ENCODE results near the gene ZNG1A.
A peak's percentile ranks its signal among the peaks of the same experiment; 100 is the strongest.
"Not testable (repeated sequence)": the region's sequence is repeated elsewhere in the genome, so short reads cannot be mapped to it uniquely, and the experiment has no call there.

ZNG1A gene

DNA sequence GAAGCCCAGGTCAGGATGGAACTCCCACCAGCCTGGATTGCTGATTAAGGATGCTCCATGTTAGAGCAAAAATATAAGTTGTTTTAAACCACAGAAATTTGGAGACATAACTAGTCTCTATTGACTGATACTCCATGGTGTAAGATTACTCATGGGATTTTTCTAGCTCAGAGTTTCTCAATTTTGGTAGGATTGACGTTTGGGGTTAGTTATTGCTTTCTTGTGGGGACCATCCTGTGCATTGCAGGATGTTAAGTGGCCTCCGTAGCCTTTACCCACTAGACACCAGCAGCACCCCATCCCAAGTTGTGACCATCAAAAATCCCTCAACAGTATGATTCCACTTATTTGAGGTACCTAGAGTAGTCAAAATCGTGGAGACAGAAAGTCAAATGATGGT, 80.1 kb downstream of the ZNG1A start:
- DNase-seq (ENCODE audit: low spot score), result not testable (repeated sequence)

DNA sequence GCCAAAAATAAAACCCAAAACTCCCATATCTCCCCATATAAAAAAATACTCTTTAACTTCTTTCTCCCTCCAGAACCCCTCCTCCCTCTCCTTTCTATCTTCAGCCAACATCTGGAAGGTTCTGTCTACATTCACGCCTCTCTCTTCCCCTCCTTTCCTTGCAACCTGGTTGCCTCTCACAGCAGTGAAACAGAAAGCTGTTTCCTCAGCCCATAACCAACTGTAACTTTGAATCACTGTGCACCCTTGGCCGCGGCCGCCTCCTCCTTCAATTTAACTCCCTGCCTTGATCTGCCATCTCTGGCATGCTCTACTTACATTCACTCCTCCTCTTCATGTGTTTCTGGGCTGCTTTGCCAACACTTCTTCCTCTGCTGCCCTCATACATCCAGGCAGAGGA, 83.9 kb downstream of the ZNG1A start:
- DNase-seq (ENCODE audit: low spot score), result not testable (repeated sequence)

DNA sequence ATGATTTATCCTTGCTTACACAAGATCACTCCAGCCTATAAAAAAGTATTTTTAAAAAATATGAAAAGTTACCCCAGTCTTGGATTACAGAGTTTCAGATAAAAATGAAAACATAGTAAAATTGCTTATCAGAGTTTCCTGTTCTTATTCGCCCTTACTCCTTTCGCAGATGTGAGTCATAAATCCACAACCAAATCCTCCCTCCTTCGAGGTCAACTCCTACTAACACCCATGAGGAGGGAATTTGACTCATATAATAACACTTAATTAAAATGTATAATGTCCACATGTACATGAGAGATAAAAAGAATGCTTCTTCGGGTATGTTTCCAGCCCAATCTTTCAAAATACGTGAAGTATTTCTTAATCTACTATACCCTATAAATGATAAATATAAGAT, 84.5 kb downstream of the ZNG1A start:
- DNase-seq (ENCODE audit: low spot score), result not testable (repeated sequence)

DNA sequence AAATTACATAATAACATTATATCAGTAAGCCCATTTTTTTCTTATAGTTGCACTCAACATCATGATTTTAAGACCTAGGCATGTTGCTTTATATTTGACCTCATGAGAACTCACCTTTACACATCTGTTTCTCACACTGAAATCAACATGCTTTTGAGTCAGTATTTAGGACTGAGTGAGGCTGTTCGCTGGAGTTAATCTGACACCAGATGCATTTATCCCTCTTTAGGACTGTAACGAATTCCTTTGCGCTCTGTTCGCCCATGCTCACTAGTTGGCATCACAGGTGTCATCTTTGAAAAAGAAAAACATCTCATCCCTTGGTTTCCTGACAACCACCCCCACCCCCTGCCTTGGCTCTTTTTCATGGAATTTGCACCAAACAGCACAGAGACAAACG, 84.9 kb downstream of the ZNG1A start:
- DNase-seq (ENCODE audit: low spot score), result not testable (repeated sequence)

- DNase-seq (ENCODE audit: low spot score), result not testable (repeated sequence)
Observed at GRCh38 chr9:90851-91250, 88.0 kb downstream of the ZNG1A start.

DNA sequence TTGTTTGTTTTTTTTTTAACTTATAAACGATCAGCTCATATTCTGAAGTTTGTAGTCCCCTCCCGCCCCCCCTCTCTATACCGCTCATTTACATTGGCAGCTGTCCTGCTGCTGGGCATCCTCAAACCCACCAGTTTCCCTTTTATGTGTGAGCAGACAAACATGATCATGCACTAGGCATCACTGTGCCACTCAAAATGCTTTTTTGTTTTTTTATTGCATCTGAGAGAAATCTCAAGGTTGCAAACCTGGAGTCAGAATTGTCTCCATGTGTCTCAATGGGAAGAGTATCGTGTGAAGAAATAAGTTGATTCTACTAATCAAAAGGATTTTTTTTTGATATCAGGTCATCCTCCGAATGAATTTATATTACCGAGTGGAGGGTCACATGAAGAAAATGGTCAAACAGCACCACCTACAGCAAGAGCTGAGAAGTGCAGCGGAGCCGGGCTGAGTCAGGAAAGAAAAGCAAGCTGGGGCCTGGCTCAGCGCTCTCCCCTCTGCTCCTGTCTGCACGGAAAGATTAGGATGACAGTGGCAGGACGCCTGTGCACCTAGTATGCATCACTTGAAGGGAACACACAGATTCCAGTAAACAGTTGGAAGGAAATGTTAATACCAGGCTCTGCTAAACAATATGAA, 90.3 kb downstream of the ZNG1A start:
- not testable (repeated sequence) for DNase-seq (ENCODE audit: low spot score)

- not testable (repeated sequence) for DNase-seq (ENCODE audit: low spot score)
Observed at GRCh38 chr9:87860-88259, 91.0 kb downstream of the ZNG1A start.

DNA sequence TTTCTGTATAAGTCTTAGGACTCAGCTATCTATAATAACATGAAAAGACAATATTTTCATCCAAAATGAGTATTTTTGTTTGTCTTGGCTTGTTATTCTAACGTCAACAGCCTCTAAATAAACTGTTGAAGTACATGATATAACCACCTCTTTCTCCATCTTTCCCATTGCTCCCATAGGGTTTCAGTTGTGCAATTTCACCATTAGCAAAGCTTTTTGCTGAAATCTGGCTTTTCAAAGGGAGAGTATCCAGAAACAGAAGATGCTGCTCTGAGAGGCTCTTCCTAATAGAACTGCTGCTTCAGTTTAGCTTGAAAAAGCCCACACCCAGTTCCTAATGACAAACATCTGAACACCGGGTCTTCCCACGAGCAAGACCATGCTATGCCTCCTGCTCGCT, 91.8 kb downstream of the ZNG1A start:
- not testable (repeated sequence) for DNase-seq (ENCODE audit: low spot score)

GRCh38 chr9:86697-87096, 92.2 kb downstream of the ZNG1A start:
- not testable (repeated sequence) for DNase-seq (ENCODE audit: low spot score)

GRCh38 chr9:82932-83689, 95.7 kb downstream of the ZNG1A start:
- DNase-seq (ENCODE audit: low spot score), result not testable (repeated sequence)

- not testable (repeated sequence) for DNase-seq (ENCODE audit: low spot score)
Observed at GRCh38 chr9:78333-78732, 100.5 kb downstream of the ZNG1A start.

GRCh38 chr9:76389-76788, 102.5 kb downstream of the ZNG1A start:
- DNase-seq (ENCODE audit: low spot score), result not testable (repeated sequence)

- DNase-seq (ENCODE audit: low spot score), result not testable (repeated sequence)
Observed at GRCh38 chr9:73900-74525, 104.8 kb downstream of the ZNG1A start.

GRCh38 chr9:73076-73899, 105.6 kb downstream of the ZNG1A start:
- peak; percentile 31 for DNase-seq (ENCODE audit: low spot score)
